OCI-LY1 (cell line): ENCODE measurements around the gene BDH1.
"Not testable (repeated sequence)": the region's sequence is repeated elsewhere in the genome, so short reads cannot be mapped to it uniquely, and the experiment has no call there.

Experiments used
- H2AFZ ChIP-seq: fragments of 200-600 bp; sonication (generic), shearing (Covaris generic); 2 replicates; pipeline ENCODE4 v1.6.0; 2014; ENCODE audit warnings: antibody characterized with exemption, mild to moderate bottlenecking, low read length
- H3F3A ChIP-seq: fragments of 200-600 bp; sonication (generic), shearing (Covaris generic); 2 replicates; pipeline ENCODE4 v1.6.0; 2014; ENCODE audit warnings: mild to moderate bottlenecking, antibody characterized with exemption, low read length, moderate library complexity; ENCODE audit not compliant: insufficient read depth
- H3K27ac ChIP-seq: fragments of 200-600 bp; sonication (generic); 2 replicates; pipeline ENCODE4 v1.5.1; 2014; ENCODE audit warnings: low read length, mixed run types, mild to moderate bottlenecking, low read depth; ENCODE audit not compliant: poor library complexity, severe bottlenecking
- H3K27me3 ChIP-seq: fragments of 200-600 bp; sonication (generic); 2 replicates; pipeline ENCODE4 v1.6.0; 2014; ENCODE audit warnings: antibody characterized with exemption, mild to moderate bottlenecking, low read length, moderate library complexity; ENCODE audit not compliant: insufficient read depth
- H3K36me3 ChIP-seq: fragments of 200-600 bp; sonication (generic); 2 replicates; pipeline ENCODE4 v1.6.1; 2014; ENCODE audit warnings: mild to moderate bottlenecking, antibody characterized with exemption, low read length, moderate library complexity, mixed read lengths; ENCODE audit not compliant: insufficient read depth
- H3K4me1 ChIP-seq: fragments of 200-600 bp; sonication (generic); 2 replicates; pipeline ENCODE4 v1.5.1; 2014; ENCODE audit warnings: mild to moderate bottlenecking, low read length, moderate library complexity; ENCODE audit not compliant: insufficient read depth, severe bottlenecking
- H3K4me2 ChIP-seq: fragments of 200-600 bp; sonication (generic), shearing (Covaris generic); 2 replicates; pipeline ENCODE4 v1.6.1; 2014; ENCODE audit warnings: low read length
- H3K4me3 ChIP-seq: fragments of 200-600 bp; sonication (generic); 2 replicates; pipeline ENCODE4 v1.5.1; 2014; ENCODE audit warnings: low read length, low read depth, mild to moderate bottlenecking, mixed read lengths; ENCODE audit not compliant: poor library complexity, severe bottlenecking
- H3K79me2 ChIP-seq: fragments of 200-600 bp; shearing (Covaris generic); 2 replicates; pipeline ENCODE4 v1.6.1; 2016; ENCODE audit warnings: mixed run types, low read length, mixed read lengths; ENCODE audit not compliant: insufficient read depth
- H3K9ac ChIP-seq: fragments of 200-600 bp; sonication (generic), shearing (Covaris generic); 2 replicates; pipeline ENCODE4 v1.6.1; 2014; ENCODE audit warnings: mild to moderate bottlenecking, low read length, mixed read lengths
- H3K9me2 ChIP-seq: fragments of 200-600 bp; sonication (generic), shearing (Covaris generic); 2 replicates; pipeline ENCODE4 v1.6.1; 2014; ENCODE audit warnings: low read depth, mild to moderate bottlenecking, low read length, mixed read lengths
- H3K9me3 ChIP-seq: fragments of 200-600 bp; shearing (Covaris generic); 2 replicates; pipeline ENCODE4 v1.6.1; 2014; ENCODE audit warnings: low read length, mixed read lengths
- H4K20me1 ChIP-seq: fragments of 200-600 bp; sonication (generic), shearing (Covaris generic); 2 replicates; pipeline ENCODE4 v1.6.0; 2016; ENCODE audit warnings: mild to moderate bottlenecking, low read length; ENCODE audit not compliant: insufficient read depth
- EZH2 ChIP-seq: fragments of 200-600 bp; sonication (generic), shearing (Covaris generic); IDR thresholded peaks from 2 replicates; pipeline ENCODE4 v1.8.0; 2017; ENCODE audit warnings: borderline replicate concordance, mixed run types, mild to moderate bottlenecking, antibody characterized with exemption, low read length, moderate library complexity, mixed read lengths
- TF ChIP-seq, protein P1 (sequence below): fragments of 200-600 bp; sonication (generic), shearing (Covaris generic); IDR thresholded peaks from 2 replicates; pipeline ENCODE4 v1.5.1; 2017; ENCODE audit warnings: mild to moderate bottlenecking, antibody characterized with exemption, low read length, moderate library complexity, mixed read lengths

BDH1 gene

DNA sequence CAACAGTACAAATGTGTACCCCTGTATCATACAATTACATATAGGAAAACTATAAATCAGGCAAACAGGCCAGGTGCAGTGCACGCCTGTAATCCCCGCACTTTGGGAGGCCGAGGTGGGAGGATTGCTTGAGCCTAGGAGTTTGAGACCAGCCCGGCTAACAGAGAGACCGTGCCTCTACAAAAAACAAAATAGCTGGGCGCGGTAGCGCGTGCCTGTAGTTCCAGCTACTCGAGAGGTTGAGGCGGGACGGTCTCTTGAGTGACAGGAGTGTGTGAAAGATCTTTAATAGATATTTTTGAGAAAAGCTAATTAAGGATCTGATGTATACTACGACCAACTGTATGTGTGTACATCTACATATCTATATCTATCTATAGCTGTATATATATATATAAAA lies 33.8 kb upstream of the BDH1 start:
- Histone ChIP-seq H3K36me3 (no peaks in the 10 kb centered on the region), H3K4me2 (no peak overlapping the region), H2AFZ (no peak overlapping the region), H3K27ac (no peak overlapping the region), H3K9ac (no peak overlapping the region), H3K4me1 (peaks cover 11% of the 10 kb centered on the region), H3K9me3 (no peaks in the 10 kb centered on the region), H3F3A (no peaks in the 10 kb centered on the region), H3K9me2 (no peaks in the 10 kb centered on the region), H4K20me1 (no peaks in the 10 kb centered on the region), H3K79me2 (no peaks in the 10 kb centered on the region), H3K27me3 (peaks cover 5% of the 10 kb centered on the region; the same call in 1 of the 2 replicates), H3K4me3 (no peak overlapping the region)
- TF ChIP-seq EZH2 = no peak
- TF ChIP-seq, protein P1, sequence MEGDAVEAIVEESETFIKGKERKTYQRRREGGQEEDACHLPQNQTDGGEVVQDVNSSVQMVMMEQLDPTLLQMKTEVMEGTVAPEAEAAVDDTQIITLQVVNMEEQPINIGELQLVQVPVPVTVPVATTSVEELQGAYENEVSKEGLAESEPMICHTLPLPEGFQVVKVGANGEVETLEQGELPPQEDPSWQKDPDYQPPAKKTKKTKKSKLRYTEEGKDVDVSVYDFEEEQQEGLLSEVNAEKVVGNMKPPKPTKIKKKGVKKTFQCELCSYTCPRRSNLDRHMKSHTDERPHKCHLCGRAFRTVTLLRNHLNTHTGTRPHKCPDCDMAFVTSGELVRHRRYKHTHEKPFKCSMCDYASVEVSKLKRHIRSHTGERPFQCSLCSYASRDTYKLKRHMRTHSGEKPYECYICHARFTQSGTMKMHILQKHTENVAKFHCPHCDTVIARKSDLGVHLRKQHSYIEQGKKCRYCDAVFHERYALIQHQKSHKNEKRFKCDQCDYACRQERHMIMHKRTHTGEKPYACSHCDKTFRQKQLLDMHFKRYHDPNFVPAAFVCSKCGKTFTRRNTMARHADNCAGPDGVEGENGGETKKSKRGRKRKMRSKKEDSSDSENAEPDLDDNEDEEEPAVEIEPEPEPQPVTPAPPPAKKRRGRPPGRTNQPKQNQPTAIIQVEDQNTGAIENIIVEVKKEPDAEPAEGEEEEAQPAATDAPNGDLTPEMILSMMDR = no peak

DNA sequence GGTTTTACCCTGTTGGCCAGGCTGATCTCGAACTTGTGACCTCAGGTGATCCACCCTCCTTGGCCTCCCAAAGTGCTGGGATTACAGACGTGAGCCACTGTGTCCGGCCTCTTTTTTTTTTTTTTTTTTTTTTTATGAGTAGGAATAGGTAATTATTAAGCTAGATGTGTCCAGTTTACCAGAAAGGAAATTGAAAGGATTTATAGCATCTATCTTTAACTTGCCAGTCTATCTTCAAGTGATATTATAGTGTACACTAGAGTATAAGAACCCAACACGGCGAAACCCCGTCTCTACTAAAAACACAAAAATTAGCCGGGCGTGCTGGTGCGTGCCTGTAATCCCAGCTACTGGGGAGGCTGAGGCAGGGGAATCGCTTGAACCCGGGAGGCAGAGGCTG lies 31.0 kb upstream of the BDH1 start:
- H3F3A ChIP-seq, H3K9ac ChIP-seq, H3K79me2 ChIP-seq, H3K9me2 ChIP-seq, H3K4me1 ChIP-seq, H3K36me3 ChIP-seq, H3K27ac ChIP-seq, H4K20me1 ChIP-seq, H3K9me3 ChIP-seq, H3K4me3 ChIP-seq, H3K4me2 ChIP-seq, H2AFZ ChIP-seq, H3K27me3 ChIP-seq: not testable (repeated sequence)

DNA sequence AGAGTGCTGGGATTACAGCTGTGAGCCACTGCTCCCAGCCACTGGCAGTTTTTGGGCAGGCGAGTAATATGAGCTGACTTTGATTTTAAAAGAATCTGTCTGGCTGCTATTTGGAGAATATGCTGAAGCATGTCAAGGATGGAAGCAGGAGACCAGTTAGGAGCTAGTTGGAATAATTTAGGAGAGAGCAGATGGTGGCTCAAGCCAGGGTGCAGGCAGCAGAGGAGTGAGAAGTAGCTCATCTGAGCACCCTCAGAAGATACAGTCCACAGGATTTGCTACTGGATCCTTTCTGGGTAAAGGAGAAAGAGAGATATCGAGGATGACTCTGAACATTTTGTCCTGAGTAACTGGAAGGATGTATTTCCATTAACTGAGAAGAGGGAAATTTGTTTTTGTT lies 30.4 kb upstream of the BDH1 start:
- Histone ChIP-seq H3K4me2 (no peak overlapping the region), H3K79me2 (no peaks in the 10 kb centered on the region)

GRCh38 chr3:197584733-197585132 lies 29.0 kb upstream of the BDH1 start:
- Histone ChIP-seq H3K4me2 (no peak overlapping the region), H3K79me2 (no peaks in the 10 kb centered on the region), H3F3A (no peaks in the 10 kb centered on the region), H3K4me1 (no peaks in the 10 kb centered on the region), H3K9ac (no peak overlapping the region), H3K27ac (no peak overlapping the region), H4K20me1 (no peaks in the 10 kb centered on the region), H3K9me2 (no peaks in the 10 kb centered on the region), H3K27me3 (peaks cover 5% of the 10 kb centered on the region; the same call in 1 of the 2 replicates), H3K36me3 (no peaks in the 10 kb centered on the region), H2AFZ (no peak overlapping the region), H3K4me3 (no peak overlapping the region), H3K9me3 (no peaks in the 10 kb centered on the region)
- no peak for TF ChIP-seq EZH2

More for the DNA sequence above, 30.4 kb upstream of the BDH1 start:
- H3K36me3 ChIP-seq = no peaks in the 10 kb centered on the region
- no peak overlapping the region for H3K9ac ChIP-seq
- TF ChIP-seq EZH2 = no peak
- TF ChIP-seq, protein P1 = no peak
- H3K9me3 ChIP-seq = no peaks in the 10 kb centered on the region
- H3K27me3 ChIP-seq = peaks cover 5% of the 10 kb centered on the region; the same call in 1 of the 2 replicates
- H3K9me2 ChIP-seq = no peaks in the 10 kb centered on the region
- no peak overlapping the region for H2AFZ ChIP-seq
- no peaks in the 10 kb centered on the region for H4K20me1 ChIP-seq
- no peak overlapping the region for H3K4me3 ChIP-seq
- no peaks in the 10 kb centered on the region for H3F3A ChIP-seq
- no peaks in the 10 kb centered on the region for H3K4me1 ChIP-seq
- no peak overlapping the region for H3K27ac ChIP-seq
